ENCODE measurements around the gene TRMT10C.

TRMT10C gene

DNA sequence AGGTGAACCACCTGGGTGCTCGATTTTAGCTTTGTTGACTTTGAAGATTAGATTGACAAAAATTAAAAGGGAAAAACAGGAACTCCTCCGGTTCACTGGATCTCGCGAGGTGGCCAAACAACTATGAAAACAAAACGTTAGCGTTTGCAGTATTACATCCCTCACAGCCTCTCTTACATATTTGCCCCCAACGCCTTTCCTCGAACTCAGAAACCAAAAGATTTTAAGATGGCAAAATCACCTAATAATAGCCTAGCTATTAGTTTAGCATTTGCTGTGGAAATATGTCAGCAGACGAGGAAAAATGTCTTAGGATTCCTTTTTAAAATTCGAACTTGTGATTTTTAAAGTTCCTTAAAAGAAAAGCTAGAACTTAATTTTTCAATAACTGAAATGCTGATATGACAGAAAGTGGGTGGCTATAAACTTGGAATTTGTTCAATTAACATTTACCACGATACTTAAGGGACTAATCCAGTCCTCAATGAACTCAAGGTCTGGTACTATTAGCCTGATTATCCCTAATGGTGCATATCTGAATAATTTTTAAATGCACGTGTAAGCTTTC, 48.2 kb upstream of the TRMT10C start:
- Histone ChIP-seq H4K20me1 (ENCODE audit: insufficient read depth, low read length) (no peaks in the 10 kb centered on the region), H3K9me3 (replicated peaks; ENCODE audit: insufficient read depth, low read length) (no peaks in the 10 kb centered on the region), H3K4me2 (ENCODE audit: low read depth, low read length) (peak overlapping the region; percentile 90), H3K27ac (ENCODE audit: low read length) (peak overlapping the region; percentile 63; the same call in 1 of the 2 replicates), H3K27me3 (replicated peaks; ENCODE audit: insufficient read depth, low read length) (no peaks in the 10 kb centered on the region), H3K36me3 (replicated peaks; ENCODE audit: insufficient read depth, low read length) (no peaks in the 10 kb centered on the region; the same call in 1 of the 2 replicates), H3K9ac (ENCODE audit: low read length) (peak overlapping the region; percentile 76), H3F3A (ENCODE audit: insufficient read depth, low read length) (peaks cover 13% of the 10 kb centered on the region), H3K4me1 (ENCODE audit: low read length) (peaks cover 14% of the 10 kb centered on the region), H3K9me2 (replicated peaks; ENCODE audit: insufficient read depth, low read length) (no peaks in the 10 kb centered on the region), H3K79me2 (ENCODE audit: low read length) (peaks cover 36% of the 10 kb centered on the region), H3K4me3 (ENCODE audit: low read length) (peak overlapping the region; percentile 79), H2AFZ (ENCODE audit: low read length) (peak overlapping the region; percentile 61)
- TF ChIP-seq EZH2phosphoT487 (IDR thresholded peaks at IDR 0.05; ENCODE audit: low read length) = no peak
- TF ChIP-seq EZH2 (optimal IDR thresholded peaks at IDR 0.05; ENCODE audit: low read depth, low read length) = no peak
- TF ChIP-seq, protein P1, sequence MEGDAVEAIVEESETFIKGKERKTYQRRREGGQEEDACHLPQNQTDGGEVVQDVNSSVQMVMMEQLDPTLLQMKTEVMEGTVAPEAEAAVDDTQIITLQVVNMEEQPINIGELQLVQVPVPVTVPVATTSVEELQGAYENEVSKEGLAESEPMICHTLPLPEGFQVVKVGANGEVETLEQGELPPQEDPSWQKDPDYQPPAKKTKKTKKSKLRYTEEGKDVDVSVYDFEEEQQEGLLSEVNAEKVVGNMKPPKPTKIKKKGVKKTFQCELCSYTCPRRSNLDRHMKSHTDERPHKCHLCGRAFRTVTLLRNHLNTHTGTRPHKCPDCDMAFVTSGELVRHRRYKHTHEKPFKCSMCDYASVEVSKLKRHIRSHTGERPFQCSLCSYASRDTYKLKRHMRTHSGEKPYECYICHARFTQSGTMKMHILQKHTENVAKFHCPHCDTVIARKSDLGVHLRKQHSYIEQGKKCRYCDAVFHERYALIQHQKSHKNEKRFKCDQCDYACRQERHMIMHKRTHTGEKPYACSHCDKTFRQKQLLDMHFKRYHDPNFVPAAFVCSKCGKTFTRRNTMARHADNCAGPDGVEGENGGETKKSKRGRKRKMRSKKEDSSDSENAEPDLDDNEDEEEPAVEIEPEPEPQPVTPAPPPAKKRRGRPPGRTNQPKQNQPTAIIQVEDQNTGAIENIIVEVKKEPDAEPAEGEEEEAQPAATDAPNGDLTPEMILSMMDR (IDR thresholded peaks at IDR 0.05; ENCODE audit: low read length) = no peak
- DNase-seq = no peak

DNA sequence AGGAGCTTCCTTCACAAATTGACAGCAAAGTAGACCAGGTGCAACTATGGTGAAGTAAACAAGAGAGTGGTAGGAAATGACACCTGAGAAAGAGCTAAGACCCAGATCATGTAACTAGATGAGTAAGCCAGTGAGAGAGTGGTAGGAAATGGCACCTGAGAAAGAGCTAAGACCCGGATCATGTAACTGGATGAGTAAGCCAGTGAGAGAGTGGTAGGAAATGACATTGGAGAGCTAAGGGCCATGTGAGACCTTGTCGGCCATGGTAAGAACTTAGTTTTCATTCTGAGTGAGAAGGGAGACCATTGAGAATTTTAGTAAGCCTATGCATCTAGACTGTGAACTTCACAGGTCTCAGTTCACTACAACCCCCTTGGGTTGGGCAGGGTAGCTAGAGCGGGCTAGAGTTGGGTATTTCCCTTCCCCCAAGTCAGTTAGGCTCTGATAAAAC, 43.2 kb upstream of the TRMT10C start:
- no peaks in the 10 kb centered on the region for H3K36me3 ChIP-seq (replicated peaks; ENCODE audit: insufficient read depth, low read length)
- H4K20me1 ChIP-seq (ENCODE audit: insufficient read depth, low read length) = no peaks in the 10 kb centered on the region
- H3K79me2 ChIP-seq (ENCODE audit: low read length) = no peaks in the 10 kb centered on the region
- H3K4me1 ChIP-seq (ENCODE audit: low read length) = peaks cover 21% of the 10 kb centered on the region
- peak; percentile 90 for DNase-seq
- H3K9ac ChIP-seq (ENCODE audit: low read length) = peak overlapping the region; percentile 57
- no peaks in the 10 kb centered on the region for H3K27me3 ChIP-seq (replicated peaks; ENCODE audit: insufficient read depth, low read length)
- TF ChIP-seq, protein P1 (IDR thresholded peaks at IDR 0.05; ENCODE audit: low read length) = no peak
- no peak for TF ChIP-seq EZH2 (optimal IDR thresholded peaks at IDR 0.05; ENCODE audit: low read depth, low read length)
- TF ChIP-seq EZH2phosphoT487 (IDR thresholded peaks at IDR 0.05; ENCODE audit: low read length) = no peak
- peaks cover 20% of the 10 kb centered on the region for H3F3A ChIP-seq (ENCODE audit: insufficient read depth, low read length)
- no peaks in the 10 kb centered on the region for H3K9me3 ChIP-seq (replicated peaks; ENCODE audit: insufficient read depth, low read length)
- peak overlapping the region; percentile 41 for H3K4me3 ChIP-seq (ENCODE audit: low read length)
- H3K9me2 ChIP-seq (replicated peaks; ENCODE audit: insufficient read depth, low read length) = no peaks in the 10 kb centered on the region
- peak overlapping the region; percentile 62 for H2AFZ ChIP-seq (ENCODE audit: low read length)
- peak overlapping the region; percentile 90 for H3K27ac ChIP-seq (ENCODE audit: low read length)
- peak overlapping the region; percentile 59 for H3K4me2 ChIP-seq (ENCODE audit: low read depth, low read length)

DNA sequence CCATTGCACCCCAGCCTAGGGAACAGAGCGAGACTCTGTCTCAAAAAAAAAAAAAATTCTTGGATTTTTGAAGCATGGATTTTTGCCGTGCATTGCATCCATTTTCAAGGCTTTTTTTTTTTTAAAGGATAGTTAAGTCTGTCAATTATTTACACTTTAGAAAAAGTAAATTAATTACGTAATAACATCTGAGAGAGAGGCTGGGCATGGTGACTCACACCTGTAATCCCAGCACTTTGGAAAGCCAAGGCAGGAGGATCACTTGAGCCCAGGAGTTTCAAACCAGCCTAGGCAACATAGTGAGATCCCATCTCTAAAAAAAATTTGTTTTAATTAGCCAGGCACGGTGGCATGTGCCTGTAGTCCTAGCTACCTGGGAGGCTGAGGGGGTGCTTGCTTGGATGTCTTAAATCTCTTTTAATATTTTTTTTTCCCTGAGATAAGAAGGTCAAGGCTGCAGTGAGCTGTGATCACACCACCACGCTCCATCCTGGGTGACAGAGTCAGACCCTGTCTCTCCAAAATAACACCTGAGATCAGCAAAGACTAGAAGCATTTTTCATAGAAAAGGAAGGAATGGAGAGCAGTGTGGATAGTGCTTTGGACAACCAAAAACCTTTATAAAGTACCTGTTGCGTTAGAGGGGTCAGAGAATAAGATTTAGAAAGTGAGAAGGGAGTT, 41.8 kb upstream of the TRMT10C start:
- H3K9me3 ChIP-seq (replicated peaks; ENCODE audit: insufficient read depth, low read length) = no peaks in the 10 kb centered on the region
- no peaks in the 10 kb centered on the region for H3K36me3 ChIP-seq (replicated peaks; ENCODE audit: insufficient read depth, low read length)
- no peak for TF ChIP-seq EZH2 (optimal IDR thresholded peaks at IDR 0.05; ENCODE audit: low read depth, low read length)
- no peak for TF ChIP-seq EZH2phosphoT487 (IDR thresholded peaks at IDR 0.05; ENCODE audit: low read length)
- no peaks in the 10 kb centered on the region for H3K27me3 ChIP-seq (replicated peaks; ENCODE audit: insufficient read depth, low read length)
- DNase-seq = no peak
- peaks cover 14% of the 10 kb centered on the region for H3K4me1 ChIP-seq (ENCODE audit: low read length)
- no peaks in the 10 kb centered on the region for H3K9me2 ChIP-seq (replicated peaks; ENCODE audit: insufficient read depth, low read length)
- H3K4me3 ChIP-seq (ENCODE audit: low read length) = no peak overlapping the region
- H3F3A ChIP-seq (ENCODE audit: insufficient read depth, low read length) = peaks cover 20% of the 10 kb centered on the region
- no peak overlapping the region for H3K4me2 ChIP-seq (ENCODE audit: low read depth, low read length)
- H3K9ac ChIP-seq (ENCODE audit: low read length) = no peak overlapping the region
- no peaks in the 10 kb centered on the region for H3K79me2 ChIP-seq (ENCODE audit: low read length)
- H2AFZ ChIP-seq (ENCODE audit: low read length) = no peak overlapping the region
- no peaks in the 10 kb centered on the region for H4K20me1 ChIP-seq (ENCODE audit: insufficient read depth, low read length)
- no peak overlapping the region for H3K27ac ChIP-seq (ENCODE audit: low read length)
